ENCODE measurements around the gene NEU1.

GRCh38 chr6:31829633-31830283, 32.9 kb downstream of the NEU1 start:
- TF ChIP-seq, protein P1, sequence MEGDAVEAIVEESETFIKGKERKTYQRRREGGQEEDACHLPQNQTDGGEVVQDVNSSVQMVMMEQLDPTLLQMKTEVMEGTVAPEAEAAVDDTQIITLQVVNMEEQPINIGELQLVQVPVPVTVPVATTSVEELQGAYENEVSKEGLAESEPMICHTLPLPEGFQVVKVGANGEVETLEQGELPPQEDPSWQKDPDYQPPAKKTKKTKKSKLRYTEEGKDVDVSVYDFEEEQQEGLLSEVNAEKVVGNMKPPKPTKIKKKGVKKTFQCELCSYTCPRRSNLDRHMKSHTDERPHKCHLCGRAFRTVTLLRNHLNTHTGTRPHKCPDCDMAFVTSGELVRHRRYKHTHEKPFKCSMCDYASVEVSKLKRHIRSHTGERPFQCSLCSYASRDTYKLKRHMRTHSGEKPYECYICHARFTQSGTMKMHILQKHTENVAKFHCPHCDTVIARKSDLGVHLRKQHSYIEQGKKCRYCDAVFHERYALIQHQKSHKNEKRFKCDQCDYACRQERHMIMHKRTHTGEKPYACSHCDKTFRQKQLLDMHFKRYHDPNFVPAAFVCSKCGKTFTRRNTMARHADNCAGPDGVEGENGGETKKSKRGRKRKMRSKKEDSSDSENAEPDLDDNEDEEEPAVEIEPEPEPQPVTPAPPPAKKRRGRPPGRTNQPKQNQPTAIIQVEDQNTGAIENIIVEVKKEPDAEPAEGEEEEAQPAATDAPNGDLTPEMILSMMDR (conservative IDR thresholded peaks at IDR 0.05; ENCODE audit: low read length), result peak; percentile 90
- no peak for TF ChIP-seq EZH2phosphoT487 (IDR thresholded peaks at IDR 0.05; ENCODE audit: borderline replicate concordance, low read depth, low read length)

Measured in OCI-LY7 (cell line).